Measurements from ENCODE around the gene DACH1. TPM values are rescaled to one million over a fixed set of nuclear protein-coding genes. Genes with fewer than 3 reads are reported as not detected.

DACH1 gene
- total and polyA plus RNA-seq, 2 of the 8 experiments (the other 6 are each of a cell fraction or from before 2014, with no cell fraction given) = 0.12 to 0.67 TPM

DNA sequence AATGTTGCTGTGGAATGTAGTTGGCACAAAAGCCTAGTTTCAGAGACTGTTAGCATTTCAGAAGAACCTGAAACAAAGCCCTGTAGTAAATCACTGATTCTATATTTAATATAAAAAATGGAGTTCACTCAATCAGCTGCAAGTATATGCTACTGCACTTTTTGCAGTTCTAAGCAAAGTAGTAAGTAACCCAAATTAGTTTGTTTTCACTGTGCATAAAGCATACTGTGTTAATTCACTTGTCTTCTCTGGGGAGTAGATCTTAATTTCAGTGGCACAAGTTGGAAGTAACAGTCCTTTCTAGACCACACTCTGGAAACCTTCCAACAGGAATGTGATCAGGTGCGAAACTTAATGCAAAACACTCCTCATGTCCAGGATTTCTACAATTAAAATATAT, 139.3 kb downstream of the DACH1 start (continued):
- TF ChIP-seq, protein P1, sequence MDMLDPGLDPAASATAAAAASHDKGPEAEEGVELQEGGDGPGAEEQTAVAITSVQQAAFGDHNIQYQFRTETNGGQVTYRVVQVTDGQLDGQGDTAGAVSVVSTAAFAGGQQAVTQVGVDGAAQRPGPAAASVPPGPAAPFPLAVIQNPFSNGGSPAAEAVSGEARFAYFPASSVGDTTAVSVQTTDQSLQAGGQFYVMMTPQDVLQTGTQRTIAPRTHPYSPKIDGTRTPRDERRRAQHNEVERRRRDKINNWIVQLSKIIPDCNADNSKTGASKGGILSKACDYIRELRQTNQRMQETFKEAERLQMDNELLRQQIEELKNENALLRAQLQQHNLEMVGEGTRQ (IDR thresholded peaks at IDR 0.05; ENCODE audit: low read length) = no peak
- TF ChIP-seq JUND (IDR thresholded peaks at IDR 0.05; ENCODE audit: low read length) (no peak), SP4 (IDR thresholded peaks at IDR 0.05; ENCODE audit: low read length) (no peak), NRF1 (IDR thresholded peaks at IDR 0.05; ENCODE audit: low read depth, low read length) (no peak), SP1 (IDR thresholded peaks at IDR 0.05; ENCODE audit: low read depth, low read length) (no peak), CEBPB (IDR thresholded peaks at IDR 0.05; ENCODE audit: low read depth, low read length) (no peak), CREB1 (IDR thresholded peaks at IDR 0.05) (no peak)

Measured in H1 (cell line).